ENCODE measurements around the gene NUDT8. TPM values are rescaled to one million over a fixed set of nuclear protein-coding genes. Genes with fewer than 3 reads are reported as not detected.

Gene NUDT8
- polyA plus RNA-seq, 1 of the 3 experiments (the other 2 are of a cell fraction): 2.7 TPM

GRCh38 chr11:67594480-67594879 is 35.3 kb downstream of the NUDT8 start:
- Histone ChIP-seq H3K4me1 (ENCODE audit: control insufficient read depth in 1 of 2, insufficient read depth in 2 of 2, low read depth in 1 of 2, low read length in 1 of 2) (no peaks in the 10 kb centered on the region), H3K4me3 (ENCODE audit: low read depth in 2 of 2, low read length in 1 of 2) (no peak overlapping the region), H2AFZ (ENCODE audit: low read depth) (no peak overlapping the region), H3K9ac (no peak overlapping the region), H3F3A (replicated peaks; ENCODE audit: insufficient read depth) (peaks cover under 1% of the 10 kb centered on the region), H3K4me2 (no peak overlapping the region), H3K9me2 (no peaks in the 10 kb centered on the region), H3K27ac (ENCODE audit: low read depth in 2 of 2, low read length in 1 of 2) (no peak overlapping the region), H3K36me3 (replicated peaks in 1 of 2; ENCODE audit: control insufficient read depth in 1 of 2, insufficient read depth in 2 of 2, low read length in 1 of 2) (no peaks in the 10 kb centered on the region), H3K27me3 (ENCODE audit: insufficient read depth) (no peaks in the 10 kb centered on the region; the same call in 1 of the 2 replicates), H3K9me3 (no peaks in the 10 kb centered on the region), H3K79me2 (ENCODE audit: insufficient read depth) (no peaks in the 10 kb centered on the region), H4K20me1 (ENCODE audit: insufficient read depth) (no peaks in the 10 kb centered on the region)
- WGBS (ENCODE audit: low lambda C conversion rate): 51% methylated on average over 3 of the region's 3 CpGs
- no peak for DNase-seq
- ChIA-PET POLR2A (no interaction called here), CTCF (interaction anchor here (0.7 to 3.0 kb wide), 3 partner anchors 10 to 198 kb away, joined by 3 to 16 read pairs (median 10); partner anchors contain the start of gene GSTP1)
- TF ChIP-seq CHD2 (IDR thresholded peaks at IDR 0.05; ENCODE audit: low read length, partially characterized antibody): no peak
- TF ChIP-seq NFIC (IDR thresholded peaks at IDR 0.05; ENCODE audit: borderline replicate concordance): no peak
- TF ChIP-seq GABPA (IDR thresholded peaks at IDR 0.05; ENCODE audit: low read depth): no peak
- no peak for TF ChIP-seq RFX5 (IDR thresholded peaks at IDR 0.05; ENCODE audit: low read length)
- TF ChIP-seq TCF12 (IDR thresholded peaks at IDR 0.05): no peak
- TF ChIP-seq, protein P1, sequence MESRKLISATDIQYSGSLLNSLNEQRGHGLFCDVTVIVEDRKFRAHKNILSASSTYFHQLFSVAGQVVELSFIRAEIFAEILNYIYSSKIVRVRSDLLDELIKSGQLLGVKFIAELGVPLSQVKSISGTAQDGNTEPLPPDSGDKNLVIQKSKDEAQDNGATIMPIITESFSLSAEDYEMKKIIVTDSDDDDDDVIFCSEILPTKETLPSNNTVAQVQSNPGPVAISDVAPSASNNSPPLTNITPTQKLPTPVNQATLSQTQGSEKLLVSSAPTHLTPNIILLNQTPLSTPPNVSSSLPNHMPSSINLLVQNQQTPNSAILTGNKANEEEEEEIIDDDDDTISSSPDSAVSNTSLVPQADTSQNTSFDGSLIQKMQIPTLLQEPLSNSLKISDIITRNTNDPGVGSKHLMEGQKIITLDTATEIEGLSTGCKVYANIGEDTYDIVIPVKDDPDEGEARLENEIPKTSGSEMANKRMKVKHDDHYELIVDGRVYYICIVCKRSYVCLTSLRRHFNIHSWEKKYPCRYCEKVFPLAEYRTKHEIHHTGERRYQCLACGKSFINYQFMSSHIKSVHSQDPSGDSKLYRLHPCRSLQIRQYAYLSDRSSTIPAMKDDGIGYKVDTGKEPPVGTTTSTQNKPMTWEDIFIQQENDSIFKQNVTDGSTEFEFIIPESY (IDR thresholded peaks at IDR 0.05; ENCODE audit: borderline replicate concordance, low read depth): no peak
- no peak for TF ChIP-seq NRF1 (IDR thresholded peaks at IDR 0.05; ENCODE audit: low read depth, low read length)
- TF ChIP-seq MEF2A (IDR thresholded peaks at IDR 0.05; ENCODE audit: borderline replicate concordance, low read depth): no peak
- TF ChIP-seq YY1 (IDR thresholded peaks at IDR 0.05; ENCODE audit: low read depth): no peak
- TF ChIP-seq, protein P2, sequence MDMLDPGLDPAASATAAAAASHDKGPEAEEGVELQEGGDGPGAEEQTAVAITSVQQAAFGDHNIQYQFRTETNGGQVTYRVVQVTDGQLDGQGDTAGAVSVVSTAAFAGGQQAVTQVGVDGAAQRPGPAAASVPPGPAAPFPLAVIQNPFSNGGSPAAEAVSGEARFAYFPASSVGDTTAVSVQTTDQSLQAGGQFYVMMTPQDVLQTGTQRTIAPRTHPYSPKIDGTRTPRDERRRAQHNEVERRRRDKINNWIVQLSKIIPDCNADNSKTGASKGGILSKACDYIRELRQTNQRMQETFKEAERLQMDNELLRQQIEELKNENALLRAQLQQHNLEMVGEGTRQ (IDR thresholded peaks at IDR 0.05; ENCODE audit: borderline replicate concordance, low read depth, low read length): no peak

DNA sequence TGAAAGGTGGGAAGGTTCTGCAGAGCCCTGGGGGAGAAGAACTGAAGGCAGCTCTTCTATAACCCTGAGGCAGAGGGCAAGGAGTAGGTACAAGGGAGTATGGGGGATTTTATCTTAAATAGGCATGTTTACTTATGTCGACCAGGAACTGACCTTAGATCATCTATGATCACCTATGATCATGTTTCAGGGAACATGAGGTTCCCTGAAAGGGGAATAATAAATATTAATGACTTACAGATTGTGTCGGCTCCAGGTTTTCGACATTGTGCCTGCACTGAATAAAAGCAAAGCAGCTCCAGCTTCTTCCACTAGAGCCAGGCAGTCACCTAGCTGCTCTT is 36.2 kb downstream of the NUDT8 start:
- Histone ChIP-seq H3K4me3 (ENCODE audit: low read depth in 2 of 2, low read length in 1 of 2) (no peak overlapping the region), H3K9me3 (no peaks in the 10 kb centered on the region), H3K79me2 (ENCODE audit: insufficient read depth) (no peaks in the 10 kb centered on the region), H3K9ac (no peak overlapping the region), H2AFZ (ENCODE audit: low read depth) (no peak overlapping the region), H3K9me2 (no peaks in the 10 kb centered on the region), H3K4me1 (ENCODE audit: control insufficient read depth in 1 of 2, insufficient read depth in 2 of 2, low read depth in 1 of 2, low read length in 1 of 2) (no peaks in the 10 kb centered on the region), H3K27me3 (ENCODE audit: insufficient read depth) (no peaks in the 10 kb centered on the region), H3K27ac (ENCODE audit: low read depth in 2 of 2, low read length in 1 of 2) (no peak overlapping the region), H4K20me1 (ENCODE audit: insufficient read depth) (no peaks in the 10 kb centered on the region), H3F3A (replicated peaks; ENCODE audit: insufficient read depth) (peaks cover 4% of the 10 kb centered on the region), H3K36me3 (replicated peaks in 1 of 2; ENCODE audit: control insufficient read depth in 1 of 2, insufficient read depth in 2 of 2, low read length in 1 of 2) (no peaks in the 10 kb centered on the region), H3K4me2 (no peak overlapping the region)
- 69% methylated on average over 3 of the region's 3 CpGs for WGBS (ENCODE audit: low lambda C conversion rate)
- TF ChIP-seq POLR2AphosphoS5 (IDR thresholded peaks at IDR 0.05; ENCODE audit: low read depth, low read length) (no peak), RFX5 (IDR thresholded peaks at IDR 0.05; ENCODE audit: low read length) (no peak), NRF1 (IDR thresholded peaks at IDR 0.05; ENCODE audit: low read depth, low read length) (no peak), FOXJ3 (CRISPR knock-in tag; IDR thresholded peaks at IDR 0.05) (no peak), TAF1 (IDR thresholded peaks at IDR 0.05; ENCODE audit: borderline replicate concordance, low read depth, low read length) (no peak), PBX3 (IDR thresholded peaks at IDR 0.05) (no peak), GABPA (IDR thresholded peaks at IDR 0.05; ENCODE audit: low read depth) (no peak), TEAD4 (IDR thresholded peaks at IDR 0.05; ENCODE audit: borderline replicate concordance, insufficient read depth) (no peak), RAD21 (IDR thresholded peaks at IDR 0.05; ENCODE audit: low read length) (no peak), TCF12 (IDR thresholded peaks at IDR 0.05) (no peak), JUND (IDR thresholded peaks at IDR 0.05) (no peak)
- TF ChIP-seq, protein P2 (IDR thresholded peaks at IDR 0.05; ENCODE audit: borderline replicate concordance, low read depth, low read length): no peak
- TF ChIP-seq, protein P3, sequence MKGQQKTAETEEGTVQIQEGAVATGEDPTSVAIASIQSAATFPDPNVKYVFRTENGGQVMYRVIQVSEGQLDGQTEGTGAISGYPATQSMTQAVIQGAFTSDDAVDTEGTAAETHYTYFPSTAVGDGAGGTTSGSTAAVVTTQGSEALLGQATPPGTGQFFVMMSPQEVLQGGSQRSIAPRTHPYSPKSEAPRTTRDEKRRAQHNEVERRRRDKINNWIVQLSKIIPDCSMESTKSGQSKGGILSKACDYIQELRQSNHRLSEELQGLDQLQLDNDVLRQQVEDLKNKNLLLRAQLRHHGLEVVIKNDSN (IDR thresholded peaks at IDR 0.05; ENCODE audit: borderline replicate concordance, low read depth): no peak
- TF ChIP-seq, protein P1 (IDR thresholded peaks at IDR 0.05; ENCODE audit: borderline replicate concordance, low read depth): no peak
- ChIA-PET POLR2A (interaction anchor here (0.9 kb wide), 1 partner anchor 21 kb away, joined by 3 read pairs; no protein-coding TSS in a partner anchor), CTCF (interaction anchor here (3.0 kb wide), 1 partner anchor 9 kb away, joined by 16 read pairs; the partner anchor contains the start of gene GSTP1)
- DNase-seq: no peak

Measured in SK-N-SH (cell line).